ENCODE results near the gene TBC1D22A. TPM values are rescaled to one million over a fixed set of nuclear protein-coding genes. Genes with fewer than 3 reads are reported as not detected.

TBC1D22A gene
- total and polyA plus RNA-seq, 10 of the 15 experiments (the other 5 are each of a cell fraction or from before 2014, with no cell fraction given): 0.63 to 44.7 (median 27.4) TPM

DNA sequence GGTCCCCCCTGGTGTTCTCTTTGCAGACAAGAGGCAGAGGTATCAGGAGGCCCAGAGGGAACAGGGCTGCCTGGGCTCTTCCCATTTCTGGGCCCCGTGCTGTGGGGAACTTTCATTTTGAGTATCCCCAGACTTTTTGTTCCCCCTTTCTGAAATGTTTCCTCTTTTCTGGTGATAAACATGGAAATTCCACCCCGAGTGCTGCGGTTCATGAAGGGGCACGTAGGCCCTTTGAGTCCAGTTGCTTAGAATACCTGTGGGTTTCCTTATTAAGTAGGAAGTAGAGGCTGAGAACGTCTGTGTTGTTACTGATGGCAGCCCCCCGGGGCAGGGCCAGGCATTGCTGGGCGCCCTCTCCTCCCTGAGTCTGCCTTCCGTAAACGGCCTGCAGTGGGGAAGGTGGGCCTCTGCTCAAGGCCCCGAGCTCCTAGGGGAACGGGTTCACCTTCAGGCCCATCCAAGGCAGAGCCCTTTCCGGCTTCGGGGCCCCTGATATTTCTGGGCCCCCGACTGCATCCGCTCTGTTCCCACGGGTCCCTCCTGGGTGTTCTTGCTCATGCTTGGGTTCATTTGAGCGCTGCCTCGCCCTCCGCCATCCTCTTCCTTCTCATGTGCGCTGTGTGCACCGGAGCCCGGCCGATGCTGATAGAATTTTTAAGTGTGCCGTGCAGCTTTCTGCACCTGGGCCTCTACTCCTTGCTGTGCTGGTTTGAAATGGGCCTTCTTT is 12.0 kb downstream of the TBC1D22A start (continued):
- peak; percentile 71 to 80 for TF ChIP-seq BHLHE40 (IDR thresholded peaks at IDR 0.05; ENCODE audit: borderline replicate concordance in 1 of 2, low read depth in 2 of 2, low read length in 1 of 2)
- peak; percentile 90 for TF ChIP-seq DPF2 (IDR thresholded peaks at IDR 0.05)
- no peak for TF ChIP-seq RCOR1 (conservative IDR thresholded peaks at IDR 0.05; ENCODE audit: low read depth, low read length)

DNA sequence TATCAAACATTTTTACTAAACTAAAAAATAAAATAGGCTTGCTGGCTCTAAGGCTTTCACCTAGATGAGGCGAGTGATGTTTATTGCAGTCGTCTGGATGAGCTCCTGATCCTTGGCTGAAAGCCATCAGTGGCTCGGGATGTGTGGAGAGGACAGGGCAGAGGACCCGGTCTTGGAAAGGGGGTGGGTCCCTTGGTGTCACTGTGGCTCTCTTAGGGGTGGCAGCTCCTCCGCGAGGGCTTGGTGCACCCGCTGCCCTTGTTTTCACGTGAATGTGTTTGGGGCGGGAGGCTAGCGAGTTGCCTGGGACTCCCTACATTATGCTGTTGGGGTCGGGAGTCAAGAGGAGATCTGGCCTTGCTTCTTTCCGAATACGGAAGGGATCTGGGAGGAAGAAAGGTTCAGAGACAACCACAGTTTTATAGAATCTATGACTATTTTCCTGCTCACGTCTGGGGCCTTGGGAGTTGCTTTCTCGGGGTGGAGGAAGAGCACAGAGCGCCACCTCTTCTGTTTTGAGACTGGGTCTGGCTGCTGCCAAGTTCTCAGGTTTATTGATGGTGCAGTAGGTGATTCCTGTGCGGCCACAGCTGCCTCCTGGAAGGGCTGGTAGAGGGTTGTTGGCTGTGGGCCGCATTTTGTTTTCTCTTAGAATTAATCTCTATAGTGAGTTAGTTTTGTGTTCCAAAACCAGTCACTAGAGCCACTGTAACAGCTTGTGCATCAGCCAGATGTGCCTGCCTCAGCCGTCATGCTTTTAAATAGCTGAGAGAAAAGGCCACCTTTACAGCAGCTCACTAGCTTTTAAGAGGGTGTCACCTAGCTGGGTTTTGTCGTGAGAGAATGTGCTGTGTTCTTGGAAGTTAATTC is 12.8 kb downstream of the TBC1D22A start:
- ChIA-PET CTCF (interaction anchor here (1.2 to 8.2 kb wide), 5 partner anchors 15 to 212 kb away, joined by 3 to 117 read pairs (median 12); partner anchors contain the start of gene TBC1D22A), POLR2A (interaction anchor here (0.6 to 5.2 kb wide), 4 partner anchors 11 to 378 kb away, joined by 6 to 56 read pairs (median 10); partner anchors contain the start of gene TBC1D22A), RAD21 (ENCODE audit: unreplicated experiment) (interaction anchor here (0.7 to 3.8 kb wide), 5 partner anchors 10 to 28 kb away, joined by 3 to 82 read pairs (median 18); partner anchors contain the start of gene TBC1D22A), SMC1A (ENCODE audit: uncharacterized antibody, unreplicated experiment) (interaction anchor here (1.0 to 5.9 kb wide), 7 partner anchors 9 to 40 kb away, joined by 3 to 72 read pairs (median 5); partner anchors contain the start of gene TBC1D22A)
- Histone ChIP-seq H4K20me1 (ENCODE audit: control insufficient read depth, insufficient read depth) (peaks cover 5% of the 10 kb centered on the region; the same call in 1 of the 2 replicates), H3K79me2 (ENCODE audit: control insufficient read depth, insufficient read depth, low read length) (peaks cover 71% of the 10 kb centered on the region), H3K4me3 (peak overlapping the region; percentile 73), H3K4me1 (ENCODE audit: control insufficient read depth, insufficient read depth, low read length) (peaks cover 55% of the 10 kb centered on the region), H3K36me3 (ENCODE audit: control insufficient read depth in 2 of 2, insufficient read depth in 2 of 2, low read length in 1 of 2) (peaks cover 1 to 3% of the 10 kb centered on the region in 2 experiments; a peak in 2 of 4 replicates), H3K9ac (ENCODE audit: control insufficient read depth, insufficient read depth, low read length) (peak overlapping the region; percentile 59), H3K27me3 (replicated peaks in 1 of 2; ENCODE audit: control insufficient read depth in 2 of 2, insufficient read depth in 2 of 2, low read length in 1 of 2) (no peaks in the 10 kb centered on the region), H3K27ac (ENCODE audit: control insufficient read depth, insufficient read depth) (peak overlapping the region; percentile 94), H3K9me3 (replicated peaks; ENCODE audit: control insufficient read depth, insufficient read depth, low read length) (no peaks in the 10 kb centered on the region), H2AFZ (ENCODE audit: control insufficient read depth, low read depth, low read length) (no peak overlapping the region), H3K4me2 (ENCODE audit: control insufficient read depth, insufficient read depth) (peak overlapping the region; percentile 75)
- ATAC-seq (peak; percentile 2; the same call in 1 of the 3 replicates), FAIRE-seq (no peak), DNase-seq (ENCODE audit: low read depth, low spot score) (no peak)
- no TSS peak for BruUV-seq (replicated peaks)
- no peak for TF ChIP-seq ZSCAN29 (IDR thresholded peaks at IDR 0.05)
- no peak for TF ChIP-seq SIX5 (IDR thresholded peaks at IDR 0.05; ENCODE audit: low read depth, low read length, severe bottlenecking)
- 0 out of 2 replicates have a peak, but pooled peaks have one; percentile 25 for TF ChIP-seq WRNIP1 (IDR thresholded peaks at IDR 0.05; ENCODE audit: borderline replicate concordance, low read depth, low read length)
- TF ChIP-seq, protein P1, sequence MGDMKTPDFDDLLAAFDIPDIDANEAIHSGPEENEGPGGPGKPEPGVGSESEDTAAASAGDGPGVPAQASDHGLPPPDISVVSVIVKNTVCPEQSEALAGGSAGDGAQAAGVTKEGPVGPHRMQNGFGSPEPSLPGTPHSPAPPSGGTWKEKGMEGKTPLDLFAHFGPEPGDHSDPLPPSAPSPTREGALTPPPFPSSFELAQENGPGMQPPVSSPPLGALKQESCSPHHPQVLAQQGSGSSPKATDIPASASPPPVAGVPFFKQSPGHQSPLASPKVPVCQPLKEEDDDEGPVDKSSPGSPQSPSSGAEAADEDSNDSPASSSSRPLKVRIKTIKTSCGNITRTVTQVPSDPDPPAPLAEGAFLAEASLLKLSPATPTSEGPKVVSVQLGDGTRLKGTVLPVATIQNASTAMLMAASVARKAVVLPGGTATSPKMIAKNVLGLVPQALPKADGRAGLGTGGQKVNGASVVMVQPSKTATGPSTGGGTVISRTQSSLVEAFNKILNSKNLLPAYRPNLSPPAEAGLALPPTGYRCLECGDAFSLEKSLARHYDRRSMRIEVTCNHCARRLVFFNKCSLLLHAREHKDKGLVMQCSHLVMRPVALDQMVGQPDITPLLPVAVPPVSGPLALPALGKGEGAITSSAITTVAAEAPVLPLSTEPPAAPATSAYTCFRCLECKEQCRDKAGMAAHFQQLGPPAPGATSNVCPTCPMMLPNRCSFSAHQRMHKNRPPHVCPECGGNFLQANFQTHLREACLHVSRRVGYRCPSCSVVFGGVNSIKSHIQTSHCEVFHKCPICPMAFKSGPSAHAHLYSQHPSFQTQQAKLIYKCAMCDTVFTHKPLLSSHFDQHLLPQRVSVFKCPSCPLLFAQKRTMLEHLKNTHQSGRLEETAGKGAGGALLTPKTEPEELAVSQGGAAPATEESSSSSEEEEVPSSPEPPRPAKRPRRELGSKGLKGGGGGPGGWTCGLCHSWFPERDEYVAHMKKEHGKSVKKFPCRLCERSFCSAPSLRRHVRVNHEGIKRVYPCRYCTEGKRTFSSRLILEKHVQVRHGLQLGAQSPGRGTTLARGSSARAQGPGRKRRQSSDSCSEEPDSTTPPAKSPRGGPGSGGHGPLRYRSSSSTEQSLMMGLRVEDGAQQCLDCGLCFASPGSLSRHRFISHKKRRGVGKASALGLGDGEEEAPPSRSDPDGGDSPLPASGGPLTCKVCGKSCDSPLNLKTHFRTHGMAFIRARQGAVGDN (IDR thresholded peaks at IDR 0.05): no peak
- TF ChIP-seq, protein P2, sequence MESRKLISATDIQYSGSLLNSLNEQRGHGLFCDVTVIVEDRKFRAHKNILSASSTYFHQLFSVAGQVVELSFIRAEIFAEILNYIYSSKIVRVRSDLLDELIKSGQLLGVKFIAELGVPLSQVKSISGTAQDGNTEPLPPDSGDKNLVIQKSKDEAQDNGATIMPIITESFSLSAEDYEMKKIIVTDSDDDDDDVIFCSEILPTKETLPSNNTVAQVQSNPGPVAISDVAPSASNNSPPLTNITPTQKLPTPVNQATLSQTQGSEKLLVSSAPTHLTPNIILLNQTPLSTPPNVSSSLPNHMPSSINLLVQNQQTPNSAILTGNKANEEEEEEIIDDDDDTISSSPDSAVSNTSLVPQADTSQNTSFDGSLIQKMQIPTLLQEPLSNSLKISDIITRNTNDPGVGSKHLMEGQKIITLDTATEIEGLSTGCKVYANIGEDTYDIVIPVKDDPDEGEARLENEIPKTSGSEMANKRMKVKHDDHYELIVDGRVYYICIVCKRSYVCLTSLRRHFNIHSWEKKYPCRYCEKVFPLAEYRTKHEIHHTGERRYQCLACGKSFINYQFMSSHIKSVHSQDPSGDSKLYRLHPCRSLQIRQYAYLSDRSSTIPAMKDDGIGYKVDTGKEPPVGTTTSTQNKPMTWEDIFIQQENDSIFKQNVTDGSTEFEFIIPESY (IDR thresholded peaks at IDR 0.05): no peak
- TF ChIP-seq POU2F2 (IDR thresholded peaks at IDR 0.05; ENCODE audit: borderline replicate concordance, low read depth, low read length): no peak
- no peak for TF ChIP-seq CBX5 (IDR thresholded peaks at IDR 0.05; ENCODE audit: low read depth)
- peak; percentile 4 to 34; a peak in 1 of 4 replicates for TF ChIP-seq BHLHE40 (IDR thresholded peaks at IDR 0.05; ENCODE audit: borderline replicate concordance in 1 of 2, low read depth in 2 of 2, low read length in 1 of 2)
- TF ChIP-seq FOXM1 (IDR thresholded peaks at IDR 0.05; ENCODE audit: low read depth, low read length): no peak
- no peak for TF ChIP-seq CHD1 (IDR thresholded peaks at IDR 0.05; ENCODE audit: low read depth, low read length)
- in situ Hi-C loops (cut with MboI) (loop anchor here (25.0 kb wide), 1 partner anchor 1312 kb away; no protein-coding TSS in a partner anchor), intact Hi-C loops (cut with micrococcal nuclease; ENCODE audit: unreplicated experiment) (loop anchor here (1.0 to 10.0 kb wide), 2 partner anchors 13 to 180 kb away; partner anchors contain the start of gene TBC1D22A)
- 3% methylated on average over 20 of the region's 20 CpGs for WGBS (ENCODE audit: insufficient coverage, insufficient replicate concordance, low lambda C conversion rate, missing lambda C conversion rate)

Measured in GM12878 (cell line).